HUES48 (cell line): ENCODE data around the gene IRX5.
A peak's percentile ranks its signal among the peaks of the same experiment; 100 is the strongest.

Experiments
- H3K27ac ChIP-seq: one replicate; pipeline ENCODE4 v1.7.0; 2013; ENCODE audit warnings: low read depth, low read length, inconsistent platforms
- H3K27me3 ChIP-seq: 2 replicates; pipeline ENCODE4 v1.6.1; 2013; ENCODE audit warnings: mild to moderate bottlenecking, low read length; ENCODE audit not compliant: control insufficient read depth, insufficient read depth
- H3K36me3 ChIP-seq: 2 replicates; pipeline ENCODE4 v1.6.1; 2013; ENCODE audit warnings: low read length; ENCODE audit not compliant: control insufficient read depth, insufficient read depth
- H3K4me1 ChIP-seq: 2 replicates; pipeline ENCODE4 v1.6.1; 2013; ENCODE audit warnings: mild to moderate bottlenecking, low read length; ENCODE audit not compliant: control insufficient read depth, insufficient read depth
- H3K4me3 ChIP-seq: 2 replicates; pipeline ENCODE4 v1.5.1; 2013; ENCODE audit warnings: mild to moderate bottlenecking, low read depth, low read length
- H3K9ac ChIP-seq: 2 replicates; pipeline ENCODE4 v1.6.1; 2013; ENCODE audit warnings: mild to moderate bottlenecking, low read depth, low read length, moderate library complexity
- H3K9me3 ChIP-seq: 2 replicates; pipeline ENCODE4 v1.6.1; 2013; ENCODE audit warnings: low read length; ENCODE audit not compliant: control insufficient read depth, insufficient read depth

The IRX5 gene

GRCh38 chr16:54938212-54939028 lies 7.8 kb downstream of the IRX5 start:
- no peak overlapping the region for H3K27ac ChIP-seq
- H3K9ac ChIP-seq, result no peak overlapping the region
- H3K4me1 ChIP-seq, result peaks cover 36% of the 10 kb centered on the region
- peaks cover 99% of the 10 kb centered on the region for H3K27me3 ChIP-seq
- H3K9me3 ChIP-seq, result no peaks in the 10 kb centered on the region
- peak overlapping the region; percentile 64 for H3K4me3 ChIP-seq
- H3K36me3 ChIP-seq, result no peaks in the 10 kb centered on the region

GRCh38 chr16:54939029-54939346 lies 8.3 kb downstream of the IRX5 start:
- Histone ChIP-seq H3K27me3 (peaks cover 97% of the 10 kb centered on the region), H3K4me3 (peak overlapping the region; percentile 64; the same call in 1 of the 2 replicates), H3K9me3 (no peaks in the 10 kb centered on the region), H3K9ac (no peak overlapping the region), H3K4me1 (peaks cover 36% of the 10 kb centered on the region), H3K27ac (no peak overlapping the region), H3K36me3 (no peaks in the 10 kb centered on the region)

- no peaks in the 10 kb centered on the region for H3K36me3 ChIP-seq
- H3K4me3 ChIP-seq, result peak overlapping the region; percentile 34; the same call in 1 of the 2 replicates
- peaks cover 95% of the 10 kb centered on the region for H3K27me3 ChIP-seq
- no peak overlapping the region for H3K9ac ChIP-seq
- H3K4me1 ChIP-seq, result peaks cover 31% of the 10 kb centered on the region
- H3K27ac ChIP-seq, result no peak overlapping the region
- H3K9me3 ChIP-seq, result no peaks in the 10 kb centered on the region
Measured at GRCh38 chr16:54939510-54940278, 9.0 kb downstream of the IRX5 start.

- H3K36me3 ChIP-seq, result no peaks in the 10 kb centered on the region
- H3K27ac ChIP-seq, result no peak overlapping the region
- peaks cover 90% of the 10 kb centered on the region for H3K27me3 ChIP-seq
- H3K9ac ChIP-seq, result no peak overlapping the region
- H3K4me3 ChIP-seq, result no peak overlapping the region; the same call in 1 of the 2 replicates
- H3K4me1 ChIP-seq, result peaks cover 29% of the 10 kb centered on the region
- no peaks in the 10 kb centered on the region for H3K9me3 ChIP-seq
Measured at GRCh38 chr16:54940279-54940604, 9.6 kb downstream of the IRX5 start.

- Histone ChIP-seq H3K4me1 (peaks cover 14% of the 10 kb centered on the region; the same call in 1 of the 2 replicates), H3K27me3 (peaks cover 75% of the 10 kb centered on the region), H3K4me3 (no peak overlapping the region)
Measured at GRCh38 chr16:54942353-54942943, 11.8 kb downstream of the IRX5 start.

GRCh38 chr16:54944002-54944401 lies 13.3 kb downstream of the IRX5 start:
- Histone ChIP-seq H3K27ac (no peak overlapping the region), H3K9me3 (no peaks in the 10 kb centered on the region), H3K9ac (no peak overlapping the region), H3K27me3 (peaks cover 71% of the 10 kb centered on the region), H3K4me3 (no peak overlapping the region), H3K36me3 (no peaks in the 10 kb centered on the region), H3K4me1 (0 out of 2 replicates have a peak, but pooled peaks cover 4% of the 10 kb centered on the region)

More at GRCh38 chr16:54942353-54942943, 11.8 kb downstream of the IRX5 start:
- H3K9me3 ChIP-seq, result no peaks in the 10 kb centered on the region
- H3K9ac ChIP-seq, result no peak overlapping the region
- no peak overlapping the region for H3K27ac ChIP-seq
- H3K36me3 ChIP-seq, result no peaks in the 10 kb centered on the region

- Histone ChIP-seq H3K36me3 (no peaks in the 10 kb centered on the region), H3K4me3 (no peak overlapping the region), H3K9me3 (no peaks in the 10 kb centered on the region), H3K27ac (no peak overlapping the region), H3K27me3 (peaks cover 68% of the 10 kb centered on the region), H3K4me1 (no peaks in the 10 kb centered on the region), H3K9ac (no peak overlapping the region)
Measured at GRCh38 chr16:54945063-54945462, 14.4 kb downstream of the IRX5 start.

GRCh38 chr16:54946909-54947308 lies 16.2 kb downstream of the IRX5 start:
- Histone ChIP-seq H3K27me3 (peaks cover 52% of the 10 kb centered on the region), H3K4me1 (peaks cover 5% of the 10 kb centered on the region; the same call in 1 of the 2 replicates), H3K9ac (no peak overlapping the region), H3K9me3 (no peaks in the 10 kb centered on the region), H3K36me3 (no peaks in the 10 kb centered on the region), H3K27ac (no peak overlapping the region), H3K4me3 (no peak overlapping the region)

- Histone ChIP-seq H3K36me3 (no peaks in the 10 kb centered on the region), H3K27ac (no peak overlapping the region), H3K9me3 (no peaks in the 10 kb centered on the region), H3K4me1 (peaks cover 5% of the 10 kb centered on the region; the same call in 1 of the 2 replicates), H3K27me3 (peaks cover 45% of the 10 kb centered on the region), H3K4me3 (no peak overlapping the region), H3K9ac (no peak overlapping the region)
Measured at GRCh38 chr16:54947616-54948015, 17.0 kb downstream of the IRX5 start.

- H3K9ac ChIP-seq, result no peak overlapping the region
- peaks cover 22% of the 10 kb centered on the region for H3K27me3 ChIP-seq
- no peaks in the 10 kb centered on the region for H3K36me3 ChIP-seq
- no peak overlapping the region for H3K27ac ChIP-seq
- no peaks in the 10 kb centered on the region for H3K9me3 ChIP-seq
- H3K4me1 ChIP-seq, result peaks cover 5% of the 10 kb centered on the region; the same call in 1 of the 2 replicates
- no peak overlapping the region for H3K4me3 ChIP-seq
Measured at GRCh38 chr16:54952195-54952594, 21.5 kb downstream of the IRX5 start.

- H3K27ac ChIP-seq, result no peak overlapping the region
- H3K9ac ChIP-seq, result no peak overlapping the region
- no peaks in the 10 kb centered on the region for H3K9me3 ChIP-seq
- peaks cover 5% of the 10 kb centered on the region; the same call in 1 of the 2 replicates for H3K4me1 ChIP-seq
- H3K27me3 ChIP-seq, result peaks cover 15% of the 10 kb centered on the region
- no peak overlapping the region for H3K4me3 ChIP-seq
- H3K36me3 ChIP-seq, result no peaks in the 10 kb centered on the region
Measured at GRCh38 chr16:54953461-54953860, 22.8 kb downstream of the IRX5 start.
